HG02852 (cell line): ENCODE data around the gene ZNF823.
"Not testable (repeated sequence)": the region's sequence is repeated elsewhere in the genome, so short reads cannot be mapped to it uniquely, and the experiment has no call there.

Experiments used
- ATAC-seq: cut with Tn5 transposase; IDR thresholded peaks from one replicate; pipeline ENCODE4 v1.9.1; 2021; ENCODE audit warnings: mild to moderate bottlenecking, moderate library complexity; ENCODE audit not compliant: unreplicated experiment

ZNF823 gene

DNA sequence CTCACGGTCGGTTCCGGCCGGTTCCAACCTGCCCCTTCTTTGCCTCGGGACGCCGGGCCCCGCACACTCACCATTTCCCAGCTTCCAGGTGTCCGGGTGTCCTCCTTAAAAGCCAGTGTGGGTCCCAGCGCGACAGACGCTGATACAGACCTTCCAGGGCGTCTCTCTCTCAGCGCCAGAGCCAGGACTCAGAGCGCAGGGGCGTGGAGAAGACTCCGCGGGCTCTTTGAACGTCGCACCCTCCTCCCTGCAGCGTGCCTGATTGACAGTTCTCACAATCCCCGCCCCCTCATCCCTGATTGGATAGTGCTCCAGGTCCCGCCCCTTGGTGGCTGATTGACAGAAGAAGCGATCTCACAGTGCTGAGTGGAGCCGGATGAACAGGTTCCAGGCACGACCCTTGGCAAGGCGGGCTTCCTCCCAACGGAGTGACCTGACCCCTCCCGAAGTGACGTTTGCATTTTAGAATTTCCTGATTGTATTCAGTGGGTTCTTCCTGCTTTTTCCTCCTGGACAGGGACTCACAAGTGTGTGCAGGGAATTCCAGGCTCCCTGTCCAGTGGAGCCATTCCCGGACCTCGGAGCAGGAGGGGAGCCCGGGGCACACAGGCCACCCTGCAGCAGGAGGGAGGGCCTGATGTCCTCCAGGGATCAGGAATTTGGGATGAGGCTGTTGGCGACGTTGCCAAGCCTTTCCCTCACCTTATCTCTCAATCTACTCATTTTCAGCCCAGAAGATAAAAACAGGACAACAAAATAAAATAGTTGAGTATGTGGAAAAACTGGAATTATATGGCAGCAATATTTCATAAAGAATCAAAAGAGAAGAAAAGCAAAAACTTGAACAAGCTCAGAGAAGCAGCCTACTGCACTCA, at the start of gene ZNF823:
Gene ZNF823 (minus strand): TSS at position 201 of the 875 bp plus-strand sequence. CDS start 127 bp downstream, at position 74.
- ATAC-seq = peak; percentile 91

DNA sequence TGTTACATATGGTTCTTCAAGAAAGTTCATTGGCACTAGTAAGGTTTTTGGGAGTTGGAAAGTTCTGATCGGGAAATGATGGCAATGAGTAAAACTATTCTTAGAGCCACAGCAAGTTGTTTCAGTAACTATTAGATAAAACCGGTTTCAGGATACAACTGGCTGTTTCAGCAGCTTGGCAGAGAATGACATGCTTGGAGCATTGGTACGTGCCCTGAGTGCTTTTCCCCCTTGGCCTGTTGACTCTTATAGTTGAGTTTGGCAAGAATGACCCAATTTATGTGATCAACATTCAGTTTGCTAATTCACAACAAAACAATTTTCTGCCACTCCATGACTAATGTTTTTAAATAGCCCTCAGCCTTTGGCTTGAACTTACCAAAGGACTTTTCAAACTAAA, 48.8 kb upstream of the ZNF823 start:
- ATAC-seq = no peak

DNA sequence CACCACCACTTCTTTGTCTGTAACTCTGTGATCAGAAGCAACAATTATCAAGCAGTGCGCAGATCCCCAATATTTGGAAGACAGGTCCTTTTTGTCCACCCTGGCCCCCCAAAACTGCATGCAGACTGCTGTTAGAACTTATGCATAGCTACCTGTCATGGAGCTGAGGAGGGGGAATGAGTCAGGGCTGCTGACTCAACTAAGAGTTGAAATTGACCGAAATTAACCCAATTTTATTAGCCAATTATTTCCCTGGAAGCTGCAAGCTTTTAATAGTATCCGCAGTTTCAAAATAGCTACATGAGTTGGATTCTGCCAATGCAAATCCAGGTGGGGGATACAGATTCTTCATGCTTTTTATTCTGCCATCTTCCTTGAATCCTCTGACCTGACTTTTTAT, 45.6 kb upstream of the ZNF823 start:
- no peak for ATAC-seq

DNA sequence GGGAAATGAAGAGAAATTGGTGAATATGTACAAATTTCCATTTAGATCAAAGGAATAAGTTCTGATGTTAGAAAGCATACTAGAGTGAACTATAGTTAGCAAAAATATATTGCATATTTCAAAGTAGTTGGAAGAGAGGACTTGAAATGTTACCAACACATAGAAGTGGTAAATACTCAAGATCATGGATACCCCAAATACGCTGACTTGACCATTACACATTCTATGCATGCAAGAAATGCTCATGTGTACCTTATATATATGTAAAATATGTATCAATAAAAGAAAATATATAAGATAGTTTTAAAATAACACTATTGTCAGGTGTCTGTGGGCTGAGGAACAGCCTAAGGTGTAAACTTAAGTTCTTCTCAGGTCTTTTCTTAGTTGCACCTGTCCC, 45.0 kb upstream of the ZNF823 start:
- ATAC-seq = no peak

DNA sequence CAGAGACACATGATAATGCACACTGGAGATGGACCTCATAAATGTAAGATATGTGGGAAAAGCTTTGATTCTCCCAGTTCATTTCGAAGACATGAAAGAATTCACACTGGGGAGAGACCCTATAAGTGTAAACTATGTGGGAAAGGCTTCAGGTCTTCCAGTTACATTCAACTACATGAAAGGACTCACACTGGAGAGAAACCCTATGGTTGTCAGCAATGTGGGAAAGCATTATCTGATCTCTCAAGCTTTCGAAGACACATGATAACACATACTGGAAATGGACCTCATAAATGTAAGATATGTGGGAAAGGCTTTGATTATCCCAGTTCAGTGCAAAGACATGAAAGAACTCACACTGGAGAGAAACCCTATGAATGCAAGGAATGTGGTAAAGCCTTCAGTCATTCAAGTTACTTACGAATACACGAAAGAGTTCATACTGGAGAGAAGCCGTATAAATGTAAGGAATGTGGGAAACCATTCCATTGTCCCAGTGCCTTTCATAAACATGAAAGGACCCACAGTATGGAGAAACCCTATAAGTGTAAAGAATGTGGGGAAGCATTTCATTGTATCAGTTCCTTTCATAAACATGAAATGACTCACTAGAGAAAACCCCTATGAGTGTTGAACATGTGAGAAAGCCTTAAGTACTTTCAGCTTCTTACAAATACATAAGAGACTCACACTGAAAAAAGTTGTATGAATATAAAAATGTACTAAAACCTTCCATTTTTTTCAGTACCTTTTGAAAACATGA, 42.7 kb upstream of the ZNF823 start:
- no peak for ATAC-seq

DNA sequence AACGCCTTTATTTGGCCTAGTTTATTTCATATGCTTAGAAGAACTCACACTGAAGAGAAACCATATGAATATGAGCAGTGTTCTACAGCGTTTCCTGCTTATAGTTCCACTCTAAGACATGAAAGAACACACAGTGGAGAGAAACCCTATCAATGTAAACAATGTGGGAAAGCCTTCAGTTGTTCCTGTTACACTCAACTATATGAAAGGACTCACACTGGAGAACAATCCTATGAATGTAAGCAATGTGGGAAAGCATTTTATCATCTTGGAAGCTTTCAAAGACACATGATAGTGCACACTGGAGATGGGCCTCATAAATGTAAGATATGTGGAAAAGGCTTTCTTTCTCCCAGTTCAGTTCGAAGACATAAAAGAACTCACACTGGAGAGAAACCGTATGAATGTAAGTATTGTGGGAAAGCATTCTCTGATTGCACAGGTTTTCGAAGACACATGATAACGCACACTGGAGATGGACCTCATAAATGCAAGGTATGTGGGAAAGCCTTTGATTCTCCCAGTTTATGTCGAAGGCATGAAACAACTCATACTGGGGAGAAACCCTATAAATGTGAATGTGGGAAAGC, 41.8 kb upstream of the ZNF823 start:
- ATAC-seq = no peak

DNA sequence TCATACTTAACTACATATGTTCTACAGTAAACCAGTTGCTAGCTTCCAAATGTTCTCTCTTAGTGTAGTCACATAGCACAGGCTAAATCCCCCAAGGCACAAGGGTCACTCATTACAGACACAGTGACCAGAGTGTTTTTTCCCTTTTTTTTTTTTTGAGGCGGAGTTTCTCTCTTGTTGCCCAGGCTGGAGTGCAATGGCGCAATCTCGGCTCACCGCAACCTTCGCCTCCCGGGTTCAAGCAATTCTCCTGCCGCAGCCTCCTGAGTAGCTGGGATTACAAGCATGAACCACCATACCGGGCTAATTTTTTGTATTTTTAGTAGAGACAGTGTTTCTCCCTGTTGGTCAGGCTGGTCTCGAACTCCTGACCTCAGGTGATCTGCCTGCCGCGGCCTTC, 37.9 kb upstream of the ZNF823 start:
- not testable (repeated sequence) for ATAC-seq

DNA sequence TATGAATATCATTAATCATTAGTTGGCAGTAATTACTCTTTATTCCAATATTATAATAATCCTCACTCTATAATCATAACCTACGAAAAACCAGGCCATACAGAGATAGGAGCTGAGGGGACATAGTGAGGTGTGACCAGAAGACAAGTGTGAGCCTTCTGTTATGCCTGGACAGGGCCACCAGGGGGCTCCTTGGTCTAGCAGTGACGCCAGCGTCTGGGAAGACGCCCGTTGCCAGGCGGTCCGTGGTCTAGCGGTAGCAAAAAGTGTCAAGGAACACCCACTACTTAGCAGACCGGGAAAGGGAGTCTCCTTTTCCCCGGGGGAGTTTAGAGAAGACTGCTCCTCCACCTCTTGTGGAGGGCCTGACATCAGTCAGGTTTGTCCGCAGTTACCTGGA, 32.8 kb upstream of the ZNF823 start:
- ATAC-seq = not testable (repeated sequence)

DNA sequence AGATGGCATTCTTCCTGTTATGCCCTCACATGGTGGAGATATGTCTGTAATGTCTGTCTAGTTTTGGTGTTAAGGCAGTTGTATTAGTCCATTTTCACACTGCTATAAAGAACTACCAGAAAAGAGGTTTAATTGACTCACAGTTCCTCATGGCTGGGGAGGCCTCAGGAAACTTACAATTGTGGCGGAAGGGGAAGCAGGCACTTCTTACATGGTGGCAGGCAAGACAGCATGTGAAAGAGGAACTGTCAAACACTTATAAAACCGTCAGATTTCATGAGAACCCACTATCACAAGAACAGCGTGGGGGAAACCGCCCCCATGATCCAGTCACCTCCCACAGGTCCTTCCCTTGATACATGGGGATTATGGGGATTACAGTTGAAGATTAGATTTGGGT, 31.2 kb upstream of the ZNF823 start:
- ATAC-seq = no peak

DNA sequence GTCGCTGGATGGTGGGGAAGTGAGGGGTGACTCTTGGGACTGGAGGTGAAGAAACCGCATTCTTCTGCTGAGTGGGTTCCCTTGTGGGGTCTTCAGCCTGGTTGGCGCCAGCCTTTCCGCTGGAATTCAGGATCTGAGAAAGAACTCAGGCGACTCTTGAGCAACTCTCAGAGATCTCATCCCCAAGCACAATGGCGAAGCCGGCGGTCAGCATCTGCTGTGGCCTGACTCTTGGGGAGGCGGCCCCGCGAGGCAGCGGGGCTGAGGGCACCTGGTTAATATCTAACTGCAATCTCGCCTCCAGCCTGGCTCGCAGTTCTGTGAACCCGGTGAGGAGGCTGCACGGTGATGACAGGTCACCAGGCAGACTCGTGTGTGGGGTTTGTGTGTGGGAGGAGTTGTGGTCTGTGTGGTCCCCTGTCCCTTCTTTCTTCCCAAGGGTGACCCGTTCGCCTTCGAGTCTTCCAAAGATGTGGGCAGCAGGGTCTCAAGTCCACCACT, 28.9 kb upstream of the ZNF823 start:
- ATAC-seq = no peak

DNA sequence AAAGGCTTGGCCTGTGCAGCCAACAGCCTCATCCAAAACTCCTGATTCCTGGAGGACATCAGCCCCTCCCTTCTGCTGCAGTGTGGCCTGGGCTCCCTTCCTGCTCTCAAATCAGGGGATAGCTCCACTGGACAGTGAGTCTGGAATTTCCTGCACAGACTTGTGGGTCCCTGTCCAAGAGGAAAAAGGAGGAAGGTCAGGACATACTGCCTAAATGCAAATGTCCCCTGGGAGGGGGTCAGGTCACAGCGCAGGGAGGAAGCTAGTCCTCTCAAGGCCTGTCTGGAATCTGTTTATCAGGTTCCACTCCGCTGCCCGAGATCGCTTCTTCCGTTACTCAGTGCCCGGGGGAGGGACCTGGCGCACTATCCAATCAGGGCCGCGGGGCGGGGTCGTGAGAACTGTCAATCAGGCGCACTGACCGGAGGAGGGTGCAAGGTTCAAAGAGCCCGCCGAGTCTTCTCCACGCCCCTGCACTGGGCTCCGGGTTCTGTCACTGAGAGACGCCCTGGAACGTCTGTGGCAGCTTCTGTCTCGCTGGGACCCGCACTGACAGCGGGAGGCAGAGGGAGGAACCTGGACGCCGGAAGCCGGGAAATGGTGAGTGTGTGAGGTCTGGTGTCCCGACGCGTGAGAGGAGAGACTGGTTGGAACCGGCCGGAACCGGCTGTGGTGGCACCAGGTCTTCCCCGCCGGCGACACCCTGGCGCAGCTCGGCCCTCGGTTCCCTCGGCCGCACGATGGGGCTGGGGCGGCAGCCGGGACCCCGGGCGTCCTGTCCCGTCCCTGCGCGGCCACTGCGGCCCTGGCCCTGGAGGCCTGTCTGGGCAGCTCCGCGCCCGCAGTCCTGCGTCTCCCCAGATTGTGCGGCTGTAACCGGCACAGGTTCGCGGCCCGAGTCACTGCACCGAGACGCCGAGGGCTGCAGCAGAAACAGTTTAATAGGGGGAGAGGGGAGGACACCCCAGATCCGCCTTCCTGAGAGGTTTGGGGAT, 28.1 kb upstream of the ZNF823 start, which contains the start of gene ZNF441:
Gene ZNF441 (plus strand): TSS at position 404 of the 995 bp plus-strand sequence. CDS start 194 bp downstream, at position 598.
- ATAC-seq = peak; percentile 93

DNA sequence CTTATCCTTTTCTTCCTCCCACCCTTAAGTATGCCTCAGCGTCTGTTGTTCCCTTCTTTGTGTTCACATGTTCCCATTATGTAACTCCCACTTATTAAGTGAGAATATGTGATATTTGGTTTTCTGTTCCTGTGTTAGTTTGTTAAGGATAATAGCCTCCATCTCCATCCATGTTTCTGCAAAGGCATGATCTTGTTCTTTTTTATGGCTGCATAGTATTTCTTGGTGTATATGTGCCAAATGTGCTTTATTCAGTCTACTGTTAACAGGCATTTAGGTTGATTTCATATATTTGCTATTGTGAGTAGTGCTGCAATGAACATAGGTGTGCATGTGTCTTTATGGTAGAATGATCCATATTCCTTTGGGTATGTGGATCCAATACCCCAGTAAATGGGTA, 24.9 kb upstream of the ZNF823 start:
- ATAC-seq = no peak

DNA sequence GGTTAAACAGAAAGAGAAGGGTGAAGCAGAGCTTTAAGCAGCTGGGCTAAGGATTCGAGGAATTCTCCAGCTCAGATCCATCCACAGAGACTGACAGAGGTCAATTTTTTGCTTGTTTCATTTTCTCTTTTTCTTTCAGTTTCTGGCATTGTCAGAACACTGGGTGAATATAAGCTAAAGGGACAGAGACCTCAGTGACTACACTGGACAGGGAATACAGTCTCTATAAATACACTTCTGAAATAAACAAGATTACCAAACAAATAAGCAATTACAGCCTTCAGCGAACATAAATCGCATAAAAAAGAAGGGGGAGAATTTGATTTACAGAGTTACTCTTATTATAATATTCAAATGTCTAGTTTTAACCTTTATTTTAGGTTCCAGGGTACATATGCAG, 24.4 kb upstream of the ZNF823 start:
- ATAC-seq = no peak

DNA sequence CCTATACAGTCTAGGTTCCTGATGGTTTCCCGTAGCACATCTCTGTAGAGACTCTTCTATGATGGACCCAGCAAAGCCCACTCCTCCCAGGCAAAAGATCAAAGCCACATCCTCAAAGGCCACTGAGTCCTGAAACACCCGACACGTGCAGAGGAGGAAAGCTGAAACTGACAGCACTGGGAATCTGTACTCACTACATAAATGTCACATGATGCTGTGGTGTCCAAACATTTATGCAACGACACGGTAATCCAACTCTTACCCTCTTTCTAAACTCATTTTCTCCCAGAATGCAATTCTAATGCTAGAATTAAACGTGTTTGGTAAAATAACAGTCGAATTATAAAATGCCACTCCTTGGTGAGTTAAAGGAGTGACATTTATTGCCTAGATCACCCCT, 21.1 kb upstream of the ZNF823 start:
- ATAC-seq = no peak

DNA sequence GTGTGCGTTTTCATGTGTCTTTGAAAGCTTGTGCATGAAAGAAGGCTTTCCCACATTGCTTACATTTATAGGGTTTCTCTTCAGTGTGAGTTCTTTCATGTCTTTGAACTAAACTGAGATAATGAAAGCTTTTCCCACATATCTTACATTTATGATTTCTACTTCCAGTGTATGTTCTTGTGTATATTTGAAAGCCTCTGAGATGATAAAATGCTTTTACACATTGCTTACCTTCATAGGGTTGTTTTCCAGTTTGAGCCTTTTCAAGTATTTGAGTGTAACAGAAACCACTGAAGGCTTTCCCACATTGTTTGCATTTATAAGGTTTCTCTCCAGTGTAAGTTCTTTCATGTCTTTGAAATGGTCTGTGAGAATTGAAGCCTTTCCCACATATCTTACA, 18.2 kb upstream of the ZNF823 start:
- no peak for ATAC-seq

DNA sequence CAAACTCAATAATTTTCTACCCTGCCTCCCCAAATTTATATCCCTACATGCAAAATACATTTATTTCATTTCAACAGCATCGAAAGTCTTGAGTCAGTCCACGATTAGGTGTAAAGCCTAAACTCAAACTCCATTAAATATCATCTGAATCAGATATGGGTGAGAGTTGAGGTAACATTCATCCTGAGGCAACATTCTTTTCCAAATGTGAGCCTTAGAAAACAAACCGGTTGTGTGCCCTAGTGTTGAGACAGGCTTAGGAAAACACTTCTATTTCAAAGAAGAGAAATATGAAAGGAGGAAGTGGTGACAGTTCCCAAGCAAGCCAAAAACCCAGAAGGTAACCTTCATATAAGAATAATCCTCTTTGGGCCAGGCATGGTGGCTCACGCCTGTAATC, 15.9 kb upstream of the ZNF823 start:
- no peak for ATAC-seq

DNA sequence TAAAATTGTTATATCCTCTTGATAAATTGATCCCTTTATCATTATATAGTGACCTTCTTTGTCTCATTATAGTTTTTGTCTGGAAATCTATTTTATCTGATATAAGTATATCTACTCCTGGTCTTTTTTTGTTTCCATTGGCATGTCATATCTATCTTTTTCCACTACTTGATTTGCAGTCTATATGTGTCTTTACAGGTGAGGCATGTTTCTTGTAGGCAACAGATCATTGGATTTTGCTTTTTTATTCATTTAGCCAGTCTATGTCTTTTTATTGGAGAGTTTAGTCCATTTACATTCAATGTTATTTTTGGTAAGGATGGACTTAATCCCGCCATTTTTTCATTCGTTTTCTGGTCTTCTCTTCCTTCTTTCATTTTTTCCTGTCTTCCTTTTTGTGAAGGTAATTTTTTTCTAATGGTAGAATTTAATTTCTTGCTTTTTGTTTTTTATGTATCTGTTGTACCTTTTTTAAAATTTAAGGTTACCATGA, 13.5 kb upstream of the ZNF823 start:
- no peak for ATAC-seq

DNA sequence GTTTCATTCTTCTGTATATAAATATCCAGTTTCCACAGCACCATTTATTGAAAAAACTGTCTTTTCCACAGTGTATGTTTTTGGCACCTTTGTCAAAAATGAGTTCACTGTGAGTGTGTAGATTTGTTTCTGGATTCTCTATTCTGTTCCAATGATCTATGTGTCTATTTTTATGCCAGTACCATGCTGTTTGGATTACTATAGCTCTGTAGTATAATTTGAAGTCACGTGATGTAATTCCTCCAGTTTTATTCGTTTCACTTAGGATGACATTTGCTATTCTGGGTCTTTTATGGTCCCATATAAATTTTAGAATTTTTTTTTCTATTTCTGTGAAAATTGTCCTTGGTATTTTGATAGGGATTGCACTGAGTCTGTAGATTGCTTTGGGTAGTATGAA, 11.0 kb upstream of the ZNF823 start:
- ATAC-seq = no peak

DNA sequence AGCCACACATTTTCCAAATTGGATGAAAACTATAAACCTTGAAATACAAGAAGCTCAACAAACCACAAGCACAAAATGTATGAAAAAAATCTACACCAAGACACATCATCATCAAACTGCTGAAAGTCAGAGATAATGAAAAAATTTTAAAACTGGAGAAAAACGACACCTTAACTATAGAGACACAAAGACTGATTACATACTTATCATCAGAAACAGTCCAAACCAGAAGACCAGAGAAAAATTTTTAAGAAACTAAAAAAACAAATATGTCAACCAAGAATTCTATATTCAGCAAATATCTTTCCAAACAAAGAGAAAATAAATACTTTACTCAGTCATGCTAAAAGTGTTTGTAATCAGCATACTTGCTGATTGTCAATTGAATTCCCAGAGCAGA, 8.5 kb upstream of the ZNF823 start:
- no peak for ATAC-seq

DNA sequence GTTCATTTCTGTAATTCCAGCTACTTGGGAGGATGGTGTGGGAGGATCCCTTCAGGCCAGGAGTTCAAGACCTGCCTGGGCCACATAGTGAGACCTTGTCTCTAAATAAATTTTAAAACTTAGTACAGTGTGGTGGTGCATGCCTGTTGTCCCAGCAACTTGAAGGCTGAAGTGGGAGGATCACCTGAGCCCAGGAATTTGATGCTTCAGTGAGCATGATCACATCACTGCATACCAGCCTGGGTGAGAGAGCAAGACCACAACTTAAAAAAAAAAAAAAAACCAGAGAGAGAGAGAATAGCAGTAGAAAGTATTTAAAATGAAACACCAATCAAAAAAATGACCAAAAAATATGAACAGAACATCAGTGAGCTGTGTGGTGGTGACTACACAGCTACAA, 7.1 kb upstream of the ZNF823 start:
- no peak for ATAC-seq
